ENCODE measurements around the gene RNF157. TPM values are rescaled to one million over a fixed set of nuclear protein-coding genes. Genes with fewer than 3 reads are reported as not detected.

RNF157 gene
- total RNA-seq, 1 experiment from 2014 or later: 0.86 TPM

DNA sequence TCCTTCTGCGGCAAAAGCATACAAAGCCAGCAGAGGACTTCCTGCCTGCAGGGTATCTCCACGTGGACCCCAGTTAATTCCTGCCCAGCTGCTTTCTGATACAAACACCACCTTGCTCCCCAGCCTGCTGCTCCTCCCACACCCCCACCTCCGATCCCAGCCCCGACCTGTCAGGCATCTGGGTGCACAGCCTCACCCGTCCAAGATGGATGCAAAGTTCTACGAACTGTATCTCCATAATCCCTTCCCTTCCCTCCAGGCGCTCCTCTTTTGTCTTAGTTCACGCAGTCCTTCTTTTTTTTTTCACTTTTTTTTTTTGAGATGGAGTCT, 83.7 kb downstream of the RNF157 start (continued):
- TF ChIP-seq, protein P1, sequence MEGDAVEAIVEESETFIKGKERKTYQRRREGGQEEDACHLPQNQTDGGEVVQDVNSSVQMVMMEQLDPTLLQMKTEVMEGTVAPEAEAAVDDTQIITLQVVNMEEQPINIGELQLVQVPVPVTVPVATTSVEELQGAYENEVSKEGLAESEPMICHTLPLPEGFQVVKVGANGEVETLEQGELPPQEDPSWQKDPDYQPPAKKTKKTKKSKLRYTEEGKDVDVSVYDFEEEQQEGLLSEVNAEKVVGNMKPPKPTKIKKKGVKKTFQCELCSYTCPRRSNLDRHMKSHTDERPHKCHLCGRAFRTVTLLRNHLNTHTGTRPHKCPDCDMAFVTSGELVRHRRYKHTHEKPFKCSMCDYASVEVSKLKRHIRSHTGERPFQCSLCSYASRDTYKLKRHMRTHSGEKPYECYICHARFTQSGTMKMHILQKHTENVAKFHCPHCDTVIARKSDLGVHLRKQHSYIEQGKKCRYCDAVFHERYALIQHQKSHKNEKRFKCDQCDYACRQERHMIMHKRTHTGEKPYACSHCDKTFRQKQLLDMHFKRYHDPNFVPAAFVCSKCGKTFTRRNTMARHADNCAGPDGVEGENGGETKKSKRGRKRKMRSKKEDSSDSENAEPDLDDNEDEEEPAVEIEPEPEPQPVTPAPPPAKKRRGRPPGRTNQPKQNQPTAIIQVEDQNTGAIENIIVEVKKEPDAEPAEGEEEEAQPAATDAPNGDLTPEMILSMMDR (IDR thresholded peaks at IDR 0.05 in 2 of 3, conservative IDR thresholded peaks at IDR 0.05 in 1 of 3; ENCODE audit: borderline replicate concordance in 1 of 3, insufficient read depth in 1 of 3, low read depth in 2 of 3, low read length in 2 of 3): no peak
- TF ChIP-seq SP1 (IDR thresholded peaks at IDR 0.05; ENCODE audit: low read depth) (no peak), ZFX (IDR thresholded peaks at IDR 0.05) (no peak), JUND (IDR thresholded peaks at IDR 0.05) (no peak), EGR1 (IDR thresholded peaks at IDR 0.05; ENCODE audit: low read depth) (no peak)

DNA sequence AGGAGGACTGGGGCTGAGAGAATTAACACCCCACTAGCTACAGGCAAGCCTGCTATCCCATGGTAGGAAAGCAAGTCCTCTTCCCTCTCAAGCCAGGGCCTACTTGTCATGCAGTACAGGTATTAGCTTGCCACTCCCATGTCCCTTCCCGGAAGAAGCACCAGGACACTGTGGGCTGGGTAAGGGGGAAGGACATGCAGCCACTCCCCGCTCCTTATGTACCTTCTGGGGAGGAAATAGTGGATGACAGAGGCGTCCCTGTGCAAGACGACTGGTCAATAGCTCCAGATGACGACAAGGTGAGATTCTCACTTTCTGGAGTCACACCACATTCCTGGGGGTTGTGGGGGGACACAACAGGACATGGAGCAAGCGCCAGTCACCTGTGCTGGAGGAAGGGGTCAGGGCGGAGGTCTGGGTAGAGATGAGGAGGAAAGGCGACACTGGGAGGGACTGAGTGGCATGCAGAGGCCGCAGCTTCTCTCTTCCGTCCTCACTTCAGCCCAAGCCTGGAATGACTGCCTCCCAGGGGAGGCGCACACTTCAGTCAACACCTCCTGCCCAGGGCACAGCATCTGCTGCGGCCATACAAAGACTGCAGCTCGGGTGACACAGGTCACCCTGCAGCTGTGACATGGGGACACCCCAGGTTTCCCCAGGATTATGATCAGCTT, 84.2 kb downstream of the RNF157 start:
- Histone ChIP-seq H2AFZ (ENCODE audit: low read depth, low read length, poor library complexity, severe bottlenecking) (no peak overlapping the region), H3K79me2 (ENCODE audit: insufficient read depth, low read length) (no peaks in the 10 kb centered on the region), H3K4me1 (ENCODE audit: control insufficient read depth in 1 of 2, insufficient read depth in 2 of 2, low read length in 2 of 2) (no peaks in the 10 kb centered on the region), H3K9me2 (ENCODE audit: insufficient read depth) (no peaks in the 10 kb centered on the region), H4K20me1 (ENCODE audit: insufficient read depth) (no peaks in the 10 kb centered on the region), H3K9me3 (ENCODE audit: control insufficient read depth in 1 of 2, insufficient read depth in 1 of 2, low read depth in 1 of 2, low read length in 2 of 2) (no peaks in the 10 kb centered on the region), H3K27me3 (ENCODE audit: insufficient read depth, low read length) (no peaks in the 10 kb centered on the region), H3K9ac (ENCODE audit: low read length) (no peak overlapping the region), H3K4me2 (ENCODE audit: low read length) (no peak overlapping the region), H3K4me3 (replicated peaks in 1 of 2; ENCODE audit: low read depth in 1 of 2, low read length in 2 of 2) (no peak overlapping the region), H3K36me3 (ENCODE audit: control insufficient read depth in 1 of 2, insufficient read depth in 2 of 2, low read length in 2 of 2) (no peaks in the 10 kb centered on the region), H3K27ac (ENCODE audit: low read depth, low read length) (no peak overlapping the region)
- ChIA-PET POLR2A (no interaction called here), CTCF (no interaction called here), RAD21 (ENCODE audit: low non-redundant PET in 1 of 2, low total read pairs in 2 of 2, uncharacterized antibody in 2 of 2, unreplicated experiment in 2 of 2) (no interaction called here)
- no peak for DNase-seq (ENCODE audit: low read depth, low spot score)
- ATAC-seq: no peak
- intact Hi-C loops (cut with micrococcal nuclease): no loop called here
- no TSS peak for BruUV-seq (replicated peaks)
- TF ChIP-seq POLR2AphosphoS5 (IDR thresholded peaks at IDR 0.05; ENCODE audit: low read depth, low read length) (no peak), EZH2 (IDR thresholded peaks at IDR 0.05) (no peak), JUND (IDR thresholded peaks at IDR 0.05) (no peak), SP1 (IDR thresholded peaks at IDR 0.05; ENCODE audit: low read depth) (no peak), CEBPB (IDR thresholded peaks at IDR 0.05; ENCODE audit: low read depth) (no peak), EGR1 (IDR thresholded peaks at IDR 0.05; ENCODE audit: low read depth) (no peak), FOSL1 (IDR thresholded peaks at IDR 0.05; ENCODE audit: low read depth) (no peak), ZNF274 (IDR thresholded peaks at IDR 0.05; ENCODE audit: low read depth, low read length) (no peak), RAD21 (IDR thresholded peaks at IDR 0.05; ENCODE audit: low read depth) (no peak), TCF7L2 (IDR thresholded peaks at IDR 0.05; ENCODE audit: borderline replicate concordance, extremely low read depth, insufficient read depth, insufficient read length) (no peak)
- TF ChIP-seq, protein P2, sequence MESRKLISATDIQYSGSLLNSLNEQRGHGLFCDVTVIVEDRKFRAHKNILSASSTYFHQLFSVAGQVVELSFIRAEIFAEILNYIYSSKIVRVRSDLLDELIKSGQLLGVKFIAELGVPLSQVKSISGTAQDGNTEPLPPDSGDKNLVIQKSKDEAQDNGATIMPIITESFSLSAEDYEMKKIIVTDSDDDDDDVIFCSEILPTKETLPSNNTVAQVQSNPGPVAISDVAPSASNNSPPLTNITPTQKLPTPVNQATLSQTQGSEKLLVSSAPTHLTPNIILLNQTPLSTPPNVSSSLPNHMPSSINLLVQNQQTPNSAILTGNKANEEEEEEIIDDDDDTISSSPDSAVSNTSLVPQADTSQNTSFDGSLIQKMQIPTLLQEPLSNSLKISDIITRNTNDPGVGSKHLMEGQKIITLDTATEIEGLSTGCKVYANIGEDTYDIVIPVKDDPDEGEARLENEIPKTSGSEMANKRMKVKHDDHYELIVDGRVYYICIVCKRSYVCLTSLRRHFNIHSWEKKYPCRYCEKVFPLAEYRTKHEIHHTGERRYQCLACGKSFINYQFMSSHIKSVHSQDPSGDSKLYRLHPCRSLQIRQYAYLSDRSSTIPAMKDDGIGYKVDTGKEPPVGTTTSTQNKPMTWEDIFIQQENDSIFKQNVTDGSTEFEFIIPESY (IDR thresholded peaks at IDR 0.05; ENCODE audit: extremely low read depth, insufficient replicate concordance, low read length): no peak
- TF ChIP-seq, protein P1 (IDR thresholded peaks at IDR 0.05 in 2 of 3, conservative IDR thresholded peaks at IDR 0.05 in 1 of 3; ENCODE audit: borderline replicate concordance in 1 of 3, insufficient read depth in 1 of 3, low read depth in 2 of 3, low read length in 2 of 3): no peak
- TF ChIP-seq, protein P3, sequence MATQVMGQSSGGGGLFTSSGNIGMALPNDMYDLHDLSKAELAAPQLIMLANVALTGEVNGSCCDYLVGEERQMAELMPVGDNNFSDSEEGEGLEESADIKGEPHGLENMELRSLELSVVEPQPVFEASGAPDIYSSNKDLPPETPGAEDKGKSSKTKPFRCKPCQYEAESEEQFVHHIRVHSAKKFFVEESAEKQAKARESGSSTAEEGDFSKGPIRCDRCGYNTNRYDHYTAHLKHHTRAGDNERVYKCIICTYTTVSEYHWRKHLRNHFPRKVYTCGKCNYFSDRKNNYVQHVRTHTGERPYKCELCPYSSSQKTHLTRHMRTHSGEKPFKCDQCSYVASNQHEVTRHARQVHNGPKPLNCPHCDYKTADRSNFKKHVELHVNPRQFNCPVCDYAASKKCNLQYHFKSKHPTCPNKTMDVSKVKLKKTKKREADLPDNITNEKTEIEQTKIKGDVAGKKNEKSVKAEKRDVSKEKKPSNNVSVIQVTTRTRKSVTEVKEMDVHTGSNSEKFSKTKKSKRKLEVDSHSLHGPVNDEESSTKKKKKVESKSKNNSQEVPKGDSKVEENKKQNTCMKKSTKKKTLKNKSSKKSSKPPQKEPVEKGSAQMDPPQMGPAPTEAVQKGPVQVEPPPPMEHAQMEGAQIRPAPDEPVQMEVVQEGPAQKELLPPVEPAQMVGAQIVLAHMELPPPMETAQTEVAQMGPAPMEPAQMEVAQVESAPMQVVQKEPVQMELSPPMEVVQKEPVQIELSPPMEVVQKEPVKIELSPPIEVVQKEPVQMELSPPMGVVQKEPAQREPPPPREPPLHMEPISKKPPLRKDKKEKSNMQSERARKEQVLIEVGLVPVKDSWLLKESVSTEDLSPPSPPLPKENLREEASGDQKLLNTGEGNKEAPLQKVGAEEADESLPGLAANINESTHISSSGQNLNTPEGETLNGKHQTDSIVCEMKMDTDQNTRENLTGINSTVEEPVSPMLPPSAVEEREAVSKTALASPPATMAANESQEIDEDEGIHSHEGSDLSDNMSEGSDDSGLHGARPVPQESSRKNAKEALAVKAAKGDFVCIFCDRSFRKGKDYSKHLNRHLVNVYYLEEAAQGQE (IDR thresholded peaks at IDR 0.05; ENCODE audit: low read depth): no peak

Data from HCT116 (cell line).